ENCODE data around the gene PLB1.

GRCh38 chr2:28564346-28564745, 68.5 kb downstream of the PLB1 start:
- TF ChIP-seq, protein P1, sequence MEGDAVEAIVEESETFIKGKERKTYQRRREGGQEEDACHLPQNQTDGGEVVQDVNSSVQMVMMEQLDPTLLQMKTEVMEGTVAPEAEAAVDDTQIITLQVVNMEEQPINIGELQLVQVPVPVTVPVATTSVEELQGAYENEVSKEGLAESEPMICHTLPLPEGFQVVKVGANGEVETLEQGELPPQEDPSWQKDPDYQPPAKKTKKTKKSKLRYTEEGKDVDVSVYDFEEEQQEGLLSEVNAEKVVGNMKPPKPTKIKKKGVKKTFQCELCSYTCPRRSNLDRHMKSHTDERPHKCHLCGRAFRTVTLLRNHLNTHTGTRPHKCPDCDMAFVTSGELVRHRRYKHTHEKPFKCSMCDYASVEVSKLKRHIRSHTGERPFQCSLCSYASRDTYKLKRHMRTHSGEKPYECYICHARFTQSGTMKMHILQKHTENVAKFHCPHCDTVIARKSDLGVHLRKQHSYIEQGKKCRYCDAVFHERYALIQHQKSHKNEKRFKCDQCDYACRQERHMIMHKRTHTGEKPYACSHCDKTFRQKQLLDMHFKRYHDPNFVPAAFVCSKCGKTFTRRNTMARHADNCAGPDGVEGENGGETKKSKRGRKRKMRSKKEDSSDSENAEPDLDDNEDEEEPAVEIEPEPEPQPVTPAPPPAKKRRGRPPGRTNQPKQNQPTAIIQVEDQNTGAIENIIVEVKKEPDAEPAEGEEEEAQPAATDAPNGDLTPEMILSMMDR (conservative IDR thresholded peaks at IDR 0.05; ENCODE audit: low read length) = no peak
- TF ChIP-seq EZH2phosphoT487 (IDR thresholded peaks at IDR 0.05; ENCODE audit: borderline replicate concordance, low read depth, low read length) = no peak
